Measurements from ENCODE around the gene METTL23. TPM values are rescaled to one million over a fixed set of nuclear protein-coding genes. Genes with fewer than 3 reads are reported as not detected.

The METTL23 gene
- polyA plus RNA-seq, 1 donor (not counting 4 experiments of a cell fraction or from before 2014, with no cell fraction given) = 48.3 TPM

DNA sequence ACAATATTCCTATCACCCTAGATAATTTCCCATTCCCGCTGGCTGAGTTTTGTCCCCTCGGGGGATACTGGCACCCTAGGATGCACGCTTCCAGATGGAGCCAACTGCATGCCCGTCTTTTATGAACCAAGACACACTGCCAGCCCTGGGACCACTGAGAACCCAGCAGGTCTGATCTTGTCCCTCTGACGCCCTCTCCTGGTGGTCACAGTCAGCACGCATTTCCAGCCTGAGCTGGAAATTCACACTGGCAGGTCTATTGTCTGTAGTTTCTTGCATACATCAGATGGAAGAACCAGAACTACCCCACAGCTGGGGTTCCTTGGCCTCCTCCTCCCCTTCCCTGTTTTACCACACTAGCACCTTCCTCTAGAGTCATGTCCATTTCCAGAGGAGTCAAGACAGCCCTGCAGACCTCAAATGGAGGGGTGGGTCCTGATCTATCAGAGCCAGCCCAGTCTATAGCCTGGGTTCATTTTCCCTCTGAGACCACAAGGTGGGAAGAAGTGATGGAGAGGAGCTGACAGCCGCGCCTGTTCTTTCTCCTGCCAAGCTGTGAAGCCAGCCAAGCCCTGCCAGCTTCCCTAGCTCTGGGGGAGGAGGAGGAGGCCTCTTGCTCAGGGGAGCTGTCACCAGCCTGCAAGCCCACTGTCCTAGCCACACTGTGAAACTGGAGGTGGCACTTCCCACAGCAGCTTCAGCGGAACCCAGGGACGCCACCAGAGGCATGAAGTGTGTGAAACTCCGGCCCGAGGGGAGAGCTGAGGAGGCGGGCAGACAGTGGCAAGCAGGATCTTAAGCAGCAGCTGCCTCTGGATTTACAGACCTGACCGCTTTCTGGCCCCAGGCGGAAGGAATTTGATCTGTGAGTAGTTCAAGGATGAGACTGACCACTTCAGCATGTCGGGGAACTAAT lies 45.2 kb upstream of the METTL23 start:
- peak; percentile 71 for FAIRE-seq
- H3K4me1 ChIP-seq (ENCODE audit: control insufficient read depth, extremely low read depth, insufficient read depth, low read length) = peaks cover 4% of the 10 kb centered on the region

GRCh38 chr17:76682296-76682695 lies 44.3 kb upstream of the METTL23 start:
- H3K9me1 ChIP-seq (ENCODE audit: control insufficient read depth, extremely low read depth, insufficient read depth, low read length) = no peaks in the 10 kb centered on the region
- no peak overlapping the region for H2AFZ ChIP-seq (ENCODE audit: control insufficient read depth, low read length)
- H3K79me2 ChIP-seq (ENCODE audit: control insufficient read depth, insufficient read depth, low read length) = no peaks in the 10 kb centered on the region
- DNase-seq (ENCODE audit: low read depth, low spot score) = no peak
- no peak overlapping the region for H3K4me2 ChIP-seq (ENCODE audit: control insufficient read depth, extremely low read depth, insufficient read depth, low read depth, low read length)
- H3K4me1 ChIP-seq (ENCODE audit: control insufficient read depth, extremely low read depth, insufficient read depth, low read length) = peaks cover 4% of the 10 kb centered on the region
- FAIRE-seq = no peak
- H3K36me3 ChIP-seq (ENCODE audit: control insufficient read depth in 2 of 2, extremely low read depth in 1 of 2, insufficient read depth in 2 of 2, low read length in 2 of 2) = peaks cover 0 to 20% of the 10 kb centered on the region in 2 experiments
- dilution Hi-C loops (cut with MboI; ENCODE audit: extremely low pct_ligation_motif_present, low sequenced_read_pairs) = no loop called here
- H3K27ac ChIP-seq (ENCODE audit: control insufficient read depth, insufficient read depth, low read length) = no peak overlapping the region
- no peak overlapping the region for H3K9ac ChIP-seq (ENCODE audit: control insufficient read depth, extremely low read depth, insufficient read depth, low read length)
- H3K9me3 ChIP-seq (ENCODE audit: control insufficient read depth, low read depth, low read length) = no peaks in the 10 kb centered on the region
- H3K4me3 ChIP-seq (ENCODE audit: control insufficient read depth in 2 of 3, extremely low read depth in 1 of 3, insufficient read depth in 2 of 3, low read depth in 1 of 3, low read length in 3 of 3) = no peak overlapping the region
- no peak for TF ChIP-seq CTCF (optimal IDR thresholded peaks at IDR 0.05 in 1 of 3, IDR thresholded peaks at IDR 0.05 in 1 of 3, conservative IDR thresholded peaks at IDR 0.05 in 1 of 3; ENCODE audit: extremely low read depth in 1 of 3, insufficient read depth in 2 of 3, low read length in 3 of 3)
- H3K27me3 ChIP-seq (ENCODE audit: control insufficient read depth, extremely low read depth, insufficient read depth, low read length) = no peaks in the 10 kb centered on the region
- no peaks in the 10 kb centered on the region for H4K20me1 ChIP-seq (ENCODE audit: control insufficient read depth, extremely low read depth, insufficient read depth, low read length)

More for the DNA sequence above, 45.2 kb upstream of the METTL23 start:
- H3K9me3 ChIP-seq (ENCODE audit: control insufficient read depth, low read depth, low read length) = no peaks in the 10 kb centered on the region
- peak; percentile 82 to 94 (median 93) for TF ChIP-seq CTCF (optimal IDR thresholded peaks at IDR 0.05 in 1 of 3, IDR thresholded peaks at IDR 0.05 in 1 of 3, conservative IDR thresholded peaks at IDR 0.05 in 1 of 3; ENCODE audit: extremely low read depth in 1 of 3, insufficient read depth in 2 of 3, low read length in 3 of 3)
- TF ChIP-seq EZH2 (IDR thresholded peaks at IDR 0.05; ENCODE audit: low read length) = no peak
- H4K20me1 ChIP-seq (ENCODE audit: control insufficient read depth, extremely low read depth, insufficient read depth, low read length) = no peaks in the 10 kb centered on the region
- no peak for DNase-seq (ENCODE audit: low read depth, low spot score)
- H3K79me2 ChIP-seq (ENCODE audit: control insufficient read depth, insufficient read depth, low read length) = no peaks in the 10 kb centered on the region
- dilution Hi-C loops (cut with MboI; ENCODE audit: extremely low pct_ligation_motif_present, low sequenced_read_pairs) = no loop called here
- H3K27me3 ChIP-seq (ENCODE audit: control insufficient read depth, extremely low read depth, insufficient read depth, low read length) = no peaks in the 10 kb centered on the region
- no peak overlapping the region for H2AFZ ChIP-seq (ENCODE audit: control insufficient read depth, low read length)
- H3K36me3 ChIP-seq (ENCODE audit: control insufficient read depth in 2 of 2, extremely low read depth in 1 of 2, insufficient read depth in 2 of 2, low read length in 2 of 2) = peaks cover 0 to 18% of the 10 kb centered on the region in 2 experiments
- no peak overlapping the region for H3K27ac ChIP-seq (ENCODE audit: control insufficient read depth, insufficient read depth, low read length)
- H3K9ac ChIP-seq (ENCODE audit: control insufficient read depth, extremely low read depth, insufficient read depth, low read length) = no peak overlapping the region
- H3K9me1 ChIP-seq (ENCODE audit: control insufficient read depth, extremely low read depth, insufficient read depth, low read length) = no peaks in the 10 kb centered on the region
- no peak overlapping the region for H3K4me2 ChIP-seq (ENCODE audit: control insufficient read depth, extremely low read depth, insufficient read depth, low read depth, low read length)
- no peak overlapping the region for H3K4me3 ChIP-seq (ENCODE audit: control insufficient read depth in 2 of 3, extremely low read depth in 1 of 3, insufficient read depth in 2 of 3, low read depth in 1 of 3, low read length in 3 of 3)
